ENCODE data around the gene DPF1.

DNA sequence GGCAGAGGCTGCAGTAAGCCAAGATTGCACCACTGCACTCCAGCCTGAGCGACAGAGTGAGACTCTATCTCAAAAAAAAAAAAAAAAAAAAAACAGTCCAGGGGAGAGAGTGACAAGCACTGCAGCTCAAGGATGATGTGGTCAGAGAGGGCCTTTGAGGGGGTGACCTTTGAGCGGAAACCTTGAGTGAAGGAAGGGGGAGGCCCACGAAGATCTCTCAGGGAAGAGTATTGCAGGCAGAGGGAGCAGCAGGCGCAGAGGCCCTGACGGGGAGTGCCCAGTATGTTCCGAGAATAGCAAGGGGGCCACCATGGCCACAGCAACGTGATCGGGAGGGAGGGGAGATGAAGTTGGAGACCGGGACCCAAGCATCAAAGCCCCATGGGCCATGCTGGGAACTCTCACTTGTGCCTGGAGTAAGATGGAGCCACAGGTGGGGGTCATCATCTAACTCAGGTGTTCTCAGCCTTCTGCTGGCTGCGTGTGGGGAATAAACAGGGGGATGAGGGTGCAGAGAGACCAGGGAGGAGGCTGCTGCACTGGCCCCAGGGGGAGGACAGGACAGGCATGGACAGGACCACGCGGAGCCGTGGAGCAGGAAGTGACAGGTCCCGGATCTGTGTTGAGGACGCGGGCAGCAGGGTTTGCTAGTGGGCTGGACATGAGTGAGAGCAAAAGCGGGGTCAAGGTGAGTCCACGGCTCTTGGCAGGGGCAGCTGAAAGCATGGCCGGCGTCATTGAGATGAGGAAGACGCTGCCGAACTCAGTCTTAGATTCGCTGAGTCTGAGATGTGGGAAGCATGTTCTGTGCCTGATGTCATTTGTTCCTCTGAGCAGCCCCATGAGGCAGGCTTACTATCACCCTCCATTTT lies 60.4 kb downstream of the DPF1 start:
- TF ChIP-seq EZH2phosphoT487 (IDR thresholded peaks at IDR 0.05; ENCODE audit: low read length) (no peak), CTCF (IDR thresholded peaks at IDR 0.05; ENCODE audit: low read length) (no peak)
